SK-N-SH treated with all-trans-retinoic acid at 6 μM for 48 hours (cell line): Measurements from ENCODE around the gene DCHS2.

ENCODE experiments used
- ATAC-seq: fragments of 200-7000 bp; cut with Tn5 transposase; 3 replicates; pipeline ENCODE4 v1.9.1; 2020; ENCODE audit warnings: mild to moderate bottlenecking, moderate library complexity
- ARNTL ChIP-seq: fragments of 450-650 bp; formaldehyde crosslinking; IDR thresholded peaks from 2 replicates; pipeline ENCODE4 v1.5.0; 2020; ENCODE audit warnings: low read depth, mild to moderate bottlenecking, moderate library complexity, borderline replicate concordance
- BACH2 ChIP-seq: fragments of 250-450 bp; sonication (Bioruptor Pico); IDR thresholded peaks from 2 replicates; pipeline ENCODE4 v1.9.0; 2021; ENCODE audit warnings: mild to moderate bottlenecking, borderline replicate concordance
- CREB5 ChIP-seq: fragments of 250-450 bp; sonication (Bioruptor Pico); IDR thresholded peaks from 2 replicates; pipeline ENCODE4 v1.5.1; 2020; ENCODE audit warnings: low read depth, mild to moderate bottlenecking, moderate library complexity
- CSDC2 ChIP-seq: fragments of 250-450 bp; sonication (Bioruptor Pico); IDR thresholded peaks from 2 replicates; pipeline ENCODE4 v1.5.0; 2020; ENCODE audit warnings: mild to moderate bottlenecking, moderate library complexity
- CSRNP3 ChIP-seq: fragments of 250-450 bp; sonication (Bioruptor Pico); IDR thresholded peaks from 2 replicates; pipeline ENCODE4 v1.5.1; 2021; ENCODE audit warnings: mild to moderate bottlenecking, moderate library complexity
- ESRRG ChIP-seq: fragments of 250-450 bp; sonication (Bioruptor Pico); IDR thresholded peaks from 2 replicates; pipeline ENCODE4 v1.6.1; 2021; ENCODE audit warnings: mild to moderate bottlenecking
- OSR1 ChIP-seq: fragments of 250-450 bp; sonication (Bioruptor Pico); IDR thresholded peaks from 2 replicates; pipeline ENCODE4 v1.8.0; 2022; ENCODE audit warnings: moderate library complexity, mild to moderate bottlenecking, inconsistent platforms
- PATZ1 ChIP-seq: fragments of 250-450 bp; sonication (Bioruptor Pico); IDR thresholded peaks from 2 replicates; pipeline ENCODE4 v1.8.0; 2020; ENCODE audit warnings: mild to moderate bottlenecking, moderate library complexity, borderline replicate concordance
- POU6F1 ChIP-seq: fragments of 250-450 bp; sonication (Bioruptor Pico); IDR thresholded peaks from 2 replicates; pipeline ENCODE4 v1.8.0; 2021; ENCODE audit warnings: low read depth, mild to moderate bottlenecking, moderate library complexity, borderline replicate concordance
- PPARA ChIP-seq: fragments of 250-450 bp; sonication (Bioruptor Pico); IDR thresholded peaks from 2 replicates; pipeline ENCODE4 v1.5.0; 2020; ENCODE audit warnings: mild to moderate bottlenecking, borderline replicate concordance
- RARB ChIP-seq: fragments of 250-450 bp; sonication (Bioruptor Pico); IDR thresholded peaks from 2 replicates; pipeline ENCODE4 v1.8.0; 2021; ENCODE audit warnings: mild to moderate bottlenecking, moderate library complexity
- SNAI2 ChIP-seq: fragments of 250-450 bp; sonication (Bioruptor Pico); IDR thresholded peaks from 2 replicates; pipeline ENCODE4 v1.5.0; 2020; ENCODE audit warnings: mild to moderate bottlenecking, moderate library complexity
- TCF4 ChIP-seq: fragments of 250-450 bp; sonication (Bioruptor Pico); IDR thresholded peaks from 2 replicates; pipeline ENCODE4 v1.8.0; 2021; ENCODE audit warnings: mild to moderate bottlenecking, moderate library complexity, borderline replicate concordance
- TOX ChIP-seq: fragments of 250-450 bp; sonication (Bioruptor Pico); IDR thresholded peaks from 2 replicates; pipeline ENCODE4 v1.8.0; 2021; ENCODE audit warnings: mild to moderate bottlenecking, moderate library complexity, borderline replicate concordance
- TSHZ2 ChIP-seq: fragments of 250-450 bp; sonication (Bioruptor Pico); IDR thresholded peaks from 2 replicates; pipeline ENCODE4 v1.5.0; 2020; ENCODE audit warnings: mild to moderate bottlenecking, moderate library complexity
- ZFP3 ChIP-seq: fragments of 250-450 bp; sonication (Bioruptor Pico); IDR thresholded peaks from 2 replicates; pipeline ENCODE4 v1.5.0; 2020; ENCODE audit warnings: mild to moderate bottlenecking, moderate library complexity
- ZFP30 ChIP-seq: fragments of 450-650 bp; formaldehyde crosslinking; IDR thresholded peaks from 2 replicates; pipeline ENCODE4 v1.5.0; 2022; ENCODE audit warnings: mild to moderate bottlenecking, moderate library complexity
- ZNF565 ChIP-seq: fragments of 450-650 bp; formaldehyde crosslinking; conservative IDR thresholded peaks from 2 replicates; pipeline ENCODE4 v1.5.0; 2020; ENCODE audit warnings: low read depth, mild to moderate bottlenecking, moderate library complexity
- ZNF8 ChIP-seq: fragments of 450-650 bp; formaldehyde crosslinking; IDR thresholded peaks from 2 replicates; pipeline ENCODE4 v1.5.0; 2020; ENCODE audit warnings: mild to moderate bottlenecking, moderate library complexity

DCHS2 gene

GRCh38 chr4:154507156-154507555, 15.6 kb upstream of the DCHS2 start:
- ATAC-seq: no peak
- no peak for TF ChIP-seq CSDC2 (CRISPR knock-in tag)
- TF ChIP-seq ZNF565: no peak
- TF ChIP-seq PPARA: no peak

- ATAC-seq: peak; percentile 81
- no peak for TF ChIP-seq ZFP30
These were observed 14.7 kb upstream of the DCHS2 start for GRCh38 chr4:154506253-154506652.

- peak; percentile 72 for ATAC-seq
- no peak for TF ChIP-seq CSDC2 (CRISPR knock-in tag)
These were observed 12.0 kb upstream of the DCHS2 start for GRCh38 chr4:154503598-154503997.

GRCh38 chr4:154502111-154502510, 10.5 kb upstream of the DCHS2 start:
- TF ChIP-seq ESRRG (CRISPR knock-in tag) (no peak), POU6F1 (CRISPR knock-in tag) (no peak), TCF4 (CRISPR knock-in tag) (no peak), CSRNP3 (CRISPR knock-in tag) (no peak), RARB (no peak), TOX (CRISPR knock-in tag) (no peak), PATZ1 (CRISPR knock-in tag) (no peak)
- ATAC-seq: no peak

- TF ChIP-seq SNAI2 (no peak), OSR1 (CRISPR knock-in tag) (no peak), RARB (no peak), POU6F1 (CRISPR knock-in tag) (no peak), CSDC2 (CRISPR knock-in tag) (no peak), ZNF565 (no peak)
These were observed 6.3 kb upstream of the DCHS2 start for GRCh38 chr4:154497889-154498288.

GRCh38 chr4:154495867-154496266, 4.3 kb upstream of the DCHS2 start:
- no peak for ATAC-seq
- TF ChIP-seq CREB5 (CRISPR knock-in tag) (no peak), ZFP3 (no peak), BACH2 (CRISPR knock-in tag) (no peak), ARNTL (CRISPR knock-in tag) (no peak), RARB (no peak), TOX (CRISPR knock-in tag) (no peak), TSHZ2 (CRISPR knock-in tag) (no peak), CSRNP3 (CRISPR knock-in tag) (no peak), OSR1 (CRISPR knock-in tag) (no peak), ZNF8 (CRISPR knock-in tag) (no peak), PPARA (no peak), ZNF565 (no peak), ZFP30 (no peak), CSDC2 (CRISPR knock-in tag) (no peak)

More at GRCh38 chr4:154497889-154498288, 6.3 kb upstream of the DCHS2 start:
- ATAC-seq: no peak
